Erythroblast (primary cell): ENCODE results near the gene TMEM43.

Experiments used
- GATA1 ChIP-seq: IDR thresholded peaks from 2 replicates; pipeline ENCODE4 v1.6.1; 2011; ENCODE audit warnings: low read depth, mild to moderate bottlenecking, control low read depth, low read length, moderate library complexity
- POLR2A ChIP-seq: IDR thresholded peaks from 2 replicates; pipeline ENCODE4 v1.6.1; 2011; ENCODE audit warnings: mild to moderate bottlenecking, low read length

GRCh38 chr3:14141602-14142341 is 16.9 kb downstream of the TMEM43 start:
- TF ChIP-seq POLR2A (no peak), GATA1 (no peak)
